ENCODE results near the gene RNASE8.

DNA sequence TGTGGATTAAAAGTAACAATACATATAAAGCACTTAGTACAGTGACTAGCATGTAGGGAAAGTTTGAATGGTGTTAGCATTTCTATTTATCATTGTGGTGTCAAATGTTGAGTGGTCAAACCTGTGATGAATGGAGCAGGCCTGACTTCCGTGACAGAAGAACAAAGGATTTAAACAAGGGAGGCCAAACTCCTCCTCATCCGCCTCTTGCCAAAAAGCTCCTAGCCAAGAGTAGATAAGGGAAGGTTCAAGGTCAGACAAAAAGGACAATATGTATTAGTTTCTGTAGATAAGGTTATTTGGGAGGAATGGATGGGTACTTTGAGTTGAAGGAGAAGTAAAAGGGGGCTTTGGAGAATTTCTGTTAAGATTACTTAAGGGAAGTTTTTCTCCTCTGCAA, 9.0 kb upstream of the RNASE8 start:
- TF ChIP-seq POLR2AphosphoS5 (IDR thresholded peaks at IDR 0.05), result no peak
- TF ChIP-seq, protein P1, sequence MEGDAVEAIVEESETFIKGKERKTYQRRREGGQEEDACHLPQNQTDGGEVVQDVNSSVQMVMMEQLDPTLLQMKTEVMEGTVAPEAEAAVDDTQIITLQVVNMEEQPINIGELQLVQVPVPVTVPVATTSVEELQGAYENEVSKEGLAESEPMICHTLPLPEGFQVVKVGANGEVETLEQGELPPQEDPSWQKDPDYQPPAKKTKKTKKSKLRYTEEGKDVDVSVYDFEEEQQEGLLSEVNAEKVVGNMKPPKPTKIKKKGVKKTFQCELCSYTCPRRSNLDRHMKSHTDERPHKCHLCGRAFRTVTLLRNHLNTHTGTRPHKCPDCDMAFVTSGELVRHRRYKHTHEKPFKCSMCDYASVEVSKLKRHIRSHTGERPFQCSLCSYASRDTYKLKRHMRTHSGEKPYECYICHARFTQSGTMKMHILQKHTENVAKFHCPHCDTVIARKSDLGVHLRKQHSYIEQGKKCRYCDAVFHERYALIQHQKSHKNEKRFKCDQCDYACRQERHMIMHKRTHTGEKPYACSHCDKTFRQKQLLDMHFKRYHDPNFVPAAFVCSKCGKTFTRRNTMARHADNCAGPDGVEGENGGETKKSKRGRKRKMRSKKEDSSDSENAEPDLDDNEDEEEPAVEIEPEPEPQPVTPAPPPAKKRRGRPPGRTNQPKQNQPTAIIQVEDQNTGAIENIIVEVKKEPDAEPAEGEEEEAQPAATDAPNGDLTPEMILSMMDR (IDR thresholded peaks at IDR 0.05; ENCODE audit: poor library complexity, severe bottlenecking), result no peak
- no peak for TF ChIP-seq EZH2 (IDR thresholded peaks at IDR 0.05; ENCODE audit: borderline replicate concordance, insufficient read depth, low read length, poor library complexity, severe bottlenecking)
- no peak for TF ChIP-seq TAF1 (IDR thresholded peaks at IDR 0.05; ENCODE audit: low read depth)
